Uterus (tissue), 4 donors: Measurements from ENCODE around the gene PDE4D. TPM values are rescaled to one million over a fixed set of nuclear protein-coding genes. Genes with fewer than 3 reads are reported as not detected.

ENCODE experiments used
- DNase-seq, 2 donors: peaks; one replicate each; pipeline ENCODE4 v3.0.0-alpha.2; 2019 to 2020
- H3K27ac ChIP-seq, 2 donors: fragments of 200-600 bp; sonication (generic); 1 replicate in 1 of 2; 2 replicates in 1 of 2; pipeline ENCODE4 v1.5.1; 2016 to 2018
- H3K27me3 ChIP-seq, 2 donors: fragments of 200-600 bp; sonication (generic); one replicate each; pipeline ENCODE4 v1.5.1; 2018 to 2019; ENCODE audit warnings: control low read depth in 1 of 2
- H3K36me3 ChIP-seq, 2 donors: fragments of 200-600 bp; sonication (generic); one replicate each; pipeline ENCODE4 v1.5.1; 2019; ENCODE audit warnings: control low read depth in 1 of 2
- H3K4me1 ChIP-seq, 2 donors: fragments of 200-600 bp; sonication (generic); one replicate each; pipeline ENCODE4 v1.5.1; 2018 to 2019; ENCODE audit warnings: control low read depth in 1 of 2
- H3K4me3 ChIP-seq, 2 donors: fragments of 200-600 bp; sonication (generic); 1 replicate in 1 of 2; 2 replicates in 1 of 2; pipeline ENCODE4 v1.5.1; 2018 to 2019; ENCODE audit warnings: mild to moderate bottlenecking in 1 of 2
- H3K9me3 ChIP-seq, 2 donors: fragments of 200-600 bp; sonication (generic); one replicate each; pipeline ENCODE4 v1.5.1; 2019; ENCODE audit warnings: control low read depth in 1 of 2
- POLR2A ChIP-seq, 2 donors: fragments of 450-650 bp; IDR thresholded peaks; one replicate each; pipeline ENCODE4 v1.6.1; 2016; ENCODE audit warnings: antibody characterized with exemption in 2 of 2, mild to moderate bottlenecking in 1 of 2, moderate library complexity in 1 of 2
- intact Hi-C: fragments of 100-400 bp; cut with DNase I; formaldehyde crosslinking; loops from one replicate; pipeline ENCODE4 v1.15.1; 2023; ENCODE audit warnings: low total_unique reads
- total RNA-seq, 4 donors: library from RNA; depleted of rRNA in 3 of 4; stranded (reverse); fragments of >200 nt in 3 of 4; gene quantifications; one replicate each; pipeline versions ENCODE4 v1.1.0 to v1.2.4, GENCODE V29; 2014 to 2023
- TF ChIP-seq, protein P1 (sequence below), 4 experiments: fragments of 200-600 bp in 2 of 4; fragments of 450-650 bp in 2 of 4; sonication (generic) in 2 of 4; IDR thresholded peaks; one replicate each; pipeline ENCODE4 v1.5.1; 2016 to 2019; ENCODE audit warnings: antibody characterized with exemption in 4 of 4, mild to moderate bottlenecking in 2 of 4, moderate library complexity in 1 of 4
- donor health status: DM: yes; HTN: yes; CAD: no.

Gene PDE4D
- total RNA-seq, 4 donors from 2014 or later, result 27.1 to 77.0 (median 45.8) TPM

DNA sequence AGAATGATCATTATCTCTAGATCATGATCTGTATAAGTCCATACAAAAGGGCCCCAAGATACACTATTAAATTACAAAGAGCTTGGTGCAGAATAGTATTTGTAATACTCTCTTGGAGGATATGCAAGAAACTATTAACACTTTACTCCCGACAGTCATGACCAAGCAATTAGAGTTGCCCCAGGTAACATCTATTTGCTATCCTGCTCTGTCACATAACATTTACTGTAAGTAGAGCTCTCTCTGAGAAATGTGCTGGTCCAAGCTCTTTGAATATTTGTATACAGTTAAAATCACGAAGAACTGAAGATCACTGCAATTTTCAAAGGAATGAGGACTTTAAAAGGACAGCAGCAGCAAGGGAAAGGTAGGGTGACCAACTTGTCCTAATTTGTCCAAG is 757.0 kb downstream of the PDE4D start:
- TF ChIP-seq, protein P1, sequence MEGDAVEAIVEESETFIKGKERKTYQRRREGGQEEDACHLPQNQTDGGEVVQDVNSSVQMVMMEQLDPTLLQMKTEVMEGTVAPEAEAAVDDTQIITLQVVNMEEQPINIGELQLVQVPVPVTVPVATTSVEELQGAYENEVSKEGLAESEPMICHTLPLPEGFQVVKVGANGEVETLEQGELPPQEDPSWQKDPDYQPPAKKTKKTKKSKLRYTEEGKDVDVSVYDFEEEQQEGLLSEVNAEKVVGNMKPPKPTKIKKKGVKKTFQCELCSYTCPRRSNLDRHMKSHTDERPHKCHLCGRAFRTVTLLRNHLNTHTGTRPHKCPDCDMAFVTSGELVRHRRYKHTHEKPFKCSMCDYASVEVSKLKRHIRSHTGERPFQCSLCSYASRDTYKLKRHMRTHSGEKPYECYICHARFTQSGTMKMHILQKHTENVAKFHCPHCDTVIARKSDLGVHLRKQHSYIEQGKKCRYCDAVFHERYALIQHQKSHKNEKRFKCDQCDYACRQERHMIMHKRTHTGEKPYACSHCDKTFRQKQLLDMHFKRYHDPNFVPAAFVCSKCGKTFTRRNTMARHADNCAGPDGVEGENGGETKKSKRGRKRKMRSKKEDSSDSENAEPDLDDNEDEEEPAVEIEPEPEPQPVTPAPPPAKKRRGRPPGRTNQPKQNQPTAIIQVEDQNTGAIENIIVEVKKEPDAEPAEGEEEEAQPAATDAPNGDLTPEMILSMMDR (IDR thresholded peaks at IDR 0.05), result no peak
- no peak for TF ChIP-seq POLR2A (IDR thresholded peaks at IDR 0.05)
- DNase-seq, result no peak
- H3K27me3 ChIP-seq, result no peaks in the 10 kb centered on the region
- H3K36me3 ChIP-seq, result no peaks in the 10 kb centered on the region
- no peaks in the 10 kb centered on the region for H3K4me1 ChIP-seq
- no peak overlapping the region for H3K4me3 ChIP-seq
- H3K9me3 ChIP-seq, result no peaks in the 10 kb centered on the region
- no peak overlapping the region for H3K27ac ChIP-seq
- intact Hi-C loops, result no loop called here

DNA sequence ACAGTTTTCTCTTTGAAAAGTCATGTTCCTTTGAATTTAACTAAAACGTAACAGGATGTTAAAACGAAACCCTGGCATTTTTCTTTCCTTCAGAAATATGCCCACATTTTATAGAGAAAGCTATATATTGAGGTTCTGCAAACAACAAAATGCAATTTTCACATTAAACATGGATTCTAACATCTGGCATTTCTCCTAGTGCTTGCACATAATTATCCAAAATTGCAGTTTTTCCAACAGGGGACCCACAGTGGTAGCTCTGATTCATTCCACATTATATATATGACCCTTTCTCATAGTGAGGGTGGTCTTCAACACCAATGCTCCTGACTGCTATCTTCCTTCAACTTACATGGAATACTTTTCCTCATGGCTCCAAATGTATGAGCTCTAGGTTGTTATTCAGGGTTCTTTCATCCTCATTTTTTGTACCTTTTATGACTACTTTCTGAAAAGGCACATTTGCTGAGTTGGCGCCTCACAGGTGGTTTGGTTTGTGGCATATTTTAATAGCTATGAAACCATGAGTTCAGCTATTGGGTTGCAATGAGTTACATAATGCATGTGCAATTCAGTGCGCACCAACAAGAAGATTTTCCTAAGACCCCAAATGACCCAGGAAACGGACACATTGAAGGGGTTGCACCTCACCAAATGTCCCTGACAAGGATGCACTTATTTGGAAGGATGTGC is 758.9 kb downstream of the PDE4D start:
- DNase-seq, result no peak
- no peaks in the 10 kb centered on the region for H3K4me1 ChIP-seq
- no peak overlapping the region for H3K27ac ChIP-seq
- H3K36me3 ChIP-seq, result no peaks in the 10 kb centered on the region
- intact Hi-C loops, result no loop called here
- H3K4me3 ChIP-seq, result no peak overlapping the region
- no peaks in the 10 kb centered on the region for H3K9me3 ChIP-seq
- H3K27me3 ChIP-seq, result no peaks in the 10 kb centered on the region
- TF ChIP-seq, protein P1 (IDR thresholded peaks at IDR 0.05), result no peak
- TF ChIP-seq POLR2A (IDR thresholded peaks at IDR 0.05), result no peak

DNA sequence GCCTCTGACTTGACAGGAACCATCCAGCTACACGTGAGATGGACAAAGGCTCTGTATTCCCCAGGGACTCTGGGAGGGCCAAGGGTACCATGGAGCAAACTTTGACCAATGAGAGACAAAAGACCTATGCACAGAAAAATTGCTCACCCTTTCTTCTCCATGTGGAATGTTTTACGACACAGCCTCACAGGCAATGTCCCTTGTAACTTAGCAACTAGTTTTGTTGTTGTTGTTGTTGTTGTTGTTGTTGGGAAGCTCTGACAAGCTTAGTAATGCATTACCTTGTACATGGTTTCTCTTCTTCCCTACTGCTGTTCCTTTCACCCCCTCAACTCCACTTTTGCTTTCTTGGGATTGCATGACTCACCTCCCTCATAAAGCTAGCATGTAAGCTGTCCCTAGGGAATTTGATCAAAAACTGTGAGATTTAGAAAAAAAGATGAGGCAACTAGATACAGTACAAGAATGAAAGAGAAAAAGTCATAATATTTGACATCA is 759.7 kb downstream of the PDE4D start:
- Histone ChIP-seq H3K27me3 (no peaks in the 10 kb centered on the region), H3K4me3 (no peak overlapping the region), H3K4me1 (no peaks in the 10 kb centered on the region), H3K27ac (no peak overlapping the region), H3K36me3 (no peaks in the 10 kb centered on the region), H3K9me3 (no peaks in the 10 kb centered on the region)
- DNase-seq, result no peak
- TF ChIP-seq, protein P1 (IDR thresholded peaks at IDR 0.05), result no peak
- TF ChIP-seq POLR2A (IDR thresholded peaks at IDR 0.05), result no peak
- intact Hi-C loops, result no loop called here

DNA sequence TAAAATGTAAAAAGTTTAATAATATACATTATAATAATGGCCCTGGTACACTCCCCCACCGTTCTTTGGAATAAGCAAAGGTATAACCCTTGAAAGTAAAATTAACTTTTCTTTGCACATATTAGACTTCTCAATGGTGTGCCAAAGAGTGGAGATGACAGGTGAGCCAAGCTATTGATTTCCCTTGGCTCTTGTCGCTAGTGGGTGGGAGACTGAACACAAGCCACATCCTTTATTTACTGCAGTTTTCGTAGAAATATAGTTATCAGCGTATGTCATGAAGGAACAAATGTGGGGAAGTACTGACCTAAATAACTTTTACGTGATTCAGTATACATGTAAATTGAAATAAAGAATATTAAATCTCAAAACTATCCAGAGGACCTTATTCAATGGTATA is 761.4 kb downstream of the PDE4D start:
- no peak overlapping the region for H3K4me3 ChIP-seq
- no peak overlapping the region for H3K27ac ChIP-seq
- DNase-seq, result no peak
- intact Hi-C loops, result no loop called here
- H3K4me1 ChIP-seq, result no peaks in the 10 kb centered on the region
- H3K9me3 ChIP-seq, result no peaks in the 10 kb centered on the region
- no peaks in the 10 kb centered on the region for H3K27me3 ChIP-seq
- no peaks in the 10 kb centered on the region for H3K36me3 ChIP-seq
- TF ChIP-seq, protein P1 (IDR thresholded peaks at IDR 0.05), result no peak
- no peak for TF ChIP-seq POLR2A (IDR thresholded peaks at IDR 0.05)

DNA sequence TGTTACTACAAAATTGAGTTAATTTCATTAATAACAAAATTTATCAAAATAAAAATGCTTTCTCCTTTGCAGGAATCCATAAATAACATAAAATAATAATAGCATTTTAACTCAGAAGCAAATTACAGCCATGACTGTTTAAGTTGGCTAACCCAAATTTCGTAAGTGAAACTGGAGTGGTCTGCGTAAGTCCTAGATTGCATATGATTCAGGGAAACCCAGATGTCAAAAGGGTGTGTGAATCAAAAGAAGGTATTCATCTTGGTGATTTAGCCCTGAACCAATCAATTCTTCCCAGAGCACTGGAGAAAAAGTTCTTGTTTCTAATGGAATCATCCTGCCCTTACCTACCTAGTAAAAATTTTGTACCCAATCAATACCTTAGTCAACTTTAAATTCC is 763.1 kb downstream of the PDE4D start:
- DNase-seq, result no peak
- H3K27me3 ChIP-seq, result no peaks in the 10 kb centered on the region
- TF ChIP-seq, protein P1 (IDR thresholded peaks at IDR 0.05), result no peak
- TF ChIP-seq POLR2A (IDR thresholded peaks at IDR 0.05), result no peak
- intact Hi-C loops, result no loop called here
- no peaks in the 10 kb centered on the region for H3K9me3 ChIP-seq
- H3K4me1 ChIP-seq, result no peaks in the 10 kb centered on the region
- no peaks in the 10 kb centered on the region for H3K36me3 ChIP-seq
- no peak overlapping the region for H3K4me3 ChIP-seq
- no peak overlapping the region for H3K27ac ChIP-seq
